PFSK-1 (cell line): Measurements from ENCODE around the gene MRPS30.

Source experiments
- POLR2AphosphoS5 ChIP-seq: IDR thresholded peaks from 2 replicates; pipeline ENCODE4 v1.6.1; 2012; ENCODE audit warnings: low read depth, mild to moderate bottlenecking, control low read depth, low read length, moderate library complexity
- TAF1 ChIP-seq: IDR thresholded peaks from 2 replicates; pipeline ENCODE4 v1.6.1; 2012; ENCODE audit warnings: low read length, control low read depth, borderline replicate concordance; ENCODE audit not compliant: insufficient read depth

DNA sequence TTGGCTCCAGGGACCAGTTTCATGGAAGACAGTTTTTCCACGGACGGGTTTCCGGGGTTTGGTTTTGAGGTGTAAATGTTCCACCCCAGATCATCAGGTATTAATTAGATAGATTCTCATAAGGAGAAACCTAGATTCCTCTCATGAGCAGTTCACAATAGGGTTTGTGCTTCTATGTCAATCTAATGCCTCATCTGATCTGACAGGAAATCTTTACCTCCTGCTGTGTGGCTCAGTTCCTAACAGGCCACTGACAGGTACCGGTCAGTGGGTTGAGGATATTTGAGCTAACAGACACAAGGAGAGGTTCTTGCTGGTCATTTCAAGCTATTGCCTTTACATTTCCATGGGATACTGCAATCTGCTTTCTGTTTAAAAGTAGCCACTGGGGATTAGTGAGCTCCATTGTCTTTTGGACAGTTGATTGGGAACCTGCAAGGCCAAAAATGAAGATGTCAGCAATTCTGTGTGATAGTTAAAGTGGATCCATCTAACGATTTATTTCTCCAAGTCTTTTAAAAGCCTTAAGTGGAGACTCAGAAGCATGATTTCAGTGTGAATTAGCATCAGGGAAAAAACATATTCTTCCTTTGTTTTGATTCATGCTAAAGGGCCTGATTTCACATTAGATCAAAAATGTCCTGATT is 38.6 kb downstream of the MRPS30 start:
- TF ChIP-seq POLR2AphosphoS5 (no peak), TAF1 (no peak)
